ENCODE data around the gene RAMACL.
"Not testable (repeated sequence)": the region's sequence is repeated elsewhere in the genome, so short reads cannot be mapped to it uniquely, and the experiment has no call there.

RAMACL gene

DNA sequence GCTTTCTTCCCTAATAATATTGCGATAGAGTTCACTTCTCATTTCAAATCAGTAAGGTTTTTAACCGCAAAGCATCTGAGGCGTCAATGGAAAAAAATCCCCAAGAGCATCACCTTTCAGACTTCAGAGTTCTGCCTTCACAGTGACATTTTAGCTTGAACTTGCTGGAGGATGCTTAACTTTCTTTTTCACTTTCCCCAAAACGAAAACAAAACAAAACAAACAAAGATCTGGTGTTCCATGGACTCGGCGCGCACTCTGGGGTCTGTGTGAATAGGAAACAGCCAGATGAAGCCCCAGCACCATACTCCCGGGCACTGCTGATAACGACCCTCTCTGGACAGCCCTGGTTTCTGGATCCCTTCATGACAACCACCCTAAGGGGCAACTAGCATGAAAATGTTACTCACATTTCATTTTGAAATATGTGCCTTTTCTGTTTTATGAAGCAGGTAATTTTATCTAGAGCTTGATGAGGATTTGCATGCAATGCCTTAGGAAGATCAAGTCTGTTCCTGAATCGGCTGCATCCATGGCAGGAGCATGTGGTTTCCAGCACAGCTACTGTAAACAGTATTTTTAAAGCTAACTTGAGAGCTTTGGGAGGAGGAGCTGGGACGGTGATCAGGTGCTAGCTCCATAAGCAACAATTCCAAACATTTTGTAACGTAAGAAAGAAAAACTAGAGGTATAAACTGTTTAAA, 44.5 kb downstream of the RAMACL start:
- TF ChIP-seq YY1 (IDR thresholded peaks at IDR 0.05; ENCODE audit: insufficient read depth, insufficient read length), result no peak
- TF ChIP-seq ZNF274 (IDR thresholded peaks at IDR 0.05; ENCODE audit: low read depth, low read length), result no peak
- no peak for TF ChIP-seq SUZ12 (IDR thresholded peaks at IDR 0.05; ENCODE audit: extremely low read depth, insufficient read depth, insufficient read length)
- Histone ChIP-seq H3K36me3 (ENCODE audit: insufficient read depth, insufficient read length, low read length) (no peaks in the 10 kb centered on the region), H3K4me3 (ENCODE audit: insufficient read length, low read depth) (no peak overlapping the region), H3K9me3 (ENCODE audit: insufficient read depth, low read length) (no peaks in the 10 kb centered on the region), H3K9ac (ENCODE audit: insufficient read length, low read depth) (no peak overlapping the region), H3K27me3 (ENCODE audit: insufficient read depth, insufficient read length) (no peaks in the 10 kb centered on the region), H3K4me1 (ENCODE audit: insufficient read depth, insufficient read length) (peaks cover 3% of the 10 kb centered on the region)
- no peak for DNase-seq (ENCODE audit: low read depth, low spot score)

DNA sequence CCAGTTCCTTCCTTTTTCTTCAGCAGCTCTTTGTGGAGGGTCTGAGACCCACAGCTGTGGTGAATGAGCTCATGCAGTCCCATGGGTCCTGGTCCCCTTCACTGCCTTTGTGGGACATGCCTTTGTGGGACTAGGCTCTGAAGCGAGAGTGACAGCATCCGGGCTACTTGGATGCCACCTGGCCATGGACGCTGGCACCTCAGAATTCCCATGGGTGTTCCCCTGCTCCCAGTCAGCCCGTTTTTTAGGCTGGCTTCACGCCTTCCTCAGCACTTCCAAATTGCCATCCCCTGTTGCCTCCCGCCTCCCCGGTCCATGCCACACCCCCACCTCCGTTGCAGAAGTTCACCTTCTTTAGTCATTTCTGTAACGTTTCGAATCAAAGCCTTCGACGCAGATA, 45.1 kb downstream of the RAMACL start:
- peaks cover 3% of the 10 kb centered on the region for H3K4me1 ChIP-seq (ENCODE audit: insufficient read depth, insufficient read length)
- H3K4me3 ChIP-seq (ENCODE audit: insufficient read length, low read depth), result no peak overlapping the region
- DNase-seq (ENCODE audit: low read depth, low spot score), result no peak
- H3K36me3 ChIP-seq (ENCODE audit: insufficient read depth, insufficient read length, low read length), result no peaks in the 10 kb centered on the region
- TF ChIP-seq YY1 (IDR thresholded peaks at IDR 0.05; ENCODE audit: insufficient read depth, insufficient read length) (no peak), SUZ12 (IDR thresholded peaks at IDR 0.05; ENCODE audit: extremely low read depth, insufficient read depth, insufficient read length) (no peak), ZNF274 (IDR thresholded peaks at IDR 0.05; ENCODE audit: low read depth, low read length) (no peak)
- no peak overlapping the region for H3K9ac ChIP-seq (ENCODE audit: insufficient read length, low read depth)
- no peaks in the 10 kb centered on the region for H3K27me3 ChIP-seq (ENCODE audit: insufficient read depth, insufficient read length)
- H3K9me3 ChIP-seq (ENCODE audit: insufficient read depth, low read length), result no peaks in the 10 kb centered on the region

DNA sequence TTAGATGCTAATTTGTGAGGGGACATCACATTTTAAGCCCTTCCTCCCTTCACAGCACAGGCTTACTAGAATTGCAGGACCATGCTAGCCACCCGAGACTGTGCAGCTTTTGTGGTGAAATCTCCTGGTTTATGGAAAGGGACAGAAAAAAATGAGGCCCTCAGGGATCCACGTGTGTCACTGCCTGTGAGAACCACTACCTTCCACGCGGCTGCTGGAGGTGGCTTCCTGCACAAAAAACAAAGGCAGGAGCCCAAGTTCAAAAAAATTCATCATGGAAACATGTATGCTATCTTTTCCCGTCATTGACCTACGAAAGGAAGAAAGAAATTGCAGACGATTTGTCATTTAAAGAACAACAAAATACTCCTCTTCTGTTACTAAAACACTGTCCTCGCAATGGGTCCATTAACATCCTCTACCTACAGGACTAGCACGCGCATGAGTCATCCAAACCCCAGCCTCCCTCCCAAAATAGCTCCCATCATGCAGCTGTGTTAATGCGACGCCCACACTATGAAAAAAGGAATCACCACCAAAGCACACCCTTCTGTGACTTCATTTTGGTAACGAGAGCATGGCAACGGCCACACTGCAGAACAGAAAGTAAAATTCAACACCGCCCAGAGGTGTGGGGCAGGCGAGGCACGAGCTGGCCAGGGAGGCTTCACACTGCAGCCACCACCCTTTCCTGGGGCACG, 45.7 kb downstream of the RAMACL start:
- H3K4me3 ChIP-seq (ENCODE audit: insufficient read length, low read depth), result no peak overlapping the region
- no peaks in the 10 kb centered on the region for H3K27me3 ChIP-seq (ENCODE audit: insufficient read depth, insufficient read length)
- no peak overlapping the region for H3K9ac ChIP-seq (ENCODE audit: insufficient read length, low read depth)
- TF ChIP-seq ZNF274 (IDR thresholded peaks at IDR 0.05; ENCODE audit: low read depth, low read length), result no peak
- no peak for TF ChIP-seq YY1 (IDR thresholded peaks at IDR 0.05; ENCODE audit: insufficient read depth, insufficient read length)
- no peak for TF ChIP-seq SUZ12 (IDR thresholded peaks at IDR 0.05; ENCODE audit: extremely low read depth, insufficient read depth, insufficient read length)
- no peak for DNase-seq (ENCODE audit: low read depth, low spot score)
- no peaks in the 10 kb centered on the region for H3K36me3 ChIP-seq (ENCODE audit: insufficient read depth, insufficient read length, low read length)
- peaks cover 3% of the 10 kb centered on the region for H3K4me1 ChIP-seq (ENCODE audit: insufficient read depth, insufficient read length)
- no peaks in the 10 kb centered on the region for H3K9me3 ChIP-seq (ENCODE audit: insufficient read depth, low read length)

DNA sequence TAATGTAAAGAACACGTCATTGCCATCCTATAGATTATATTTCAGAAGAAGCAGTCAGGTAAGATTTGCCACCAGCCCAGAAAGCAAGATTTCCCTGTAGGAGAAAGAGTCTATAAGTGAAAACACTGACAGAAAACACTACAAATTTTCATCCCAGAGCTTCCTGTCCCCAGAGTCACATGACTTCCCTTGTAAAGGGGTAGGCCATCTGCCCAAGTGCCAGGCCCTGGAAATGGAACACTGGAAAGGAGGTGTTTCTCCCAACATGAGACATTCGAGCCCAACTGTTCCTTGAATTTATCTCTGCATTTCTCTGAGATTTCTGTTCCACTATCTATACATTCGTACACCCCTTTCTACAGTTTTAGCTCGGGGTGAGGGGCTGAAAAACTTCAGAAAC, 46.9 kb downstream of the RAMACL start:
- Histone ChIP-seq H3K9ac (ENCODE audit: insufficient read length, low read depth) (no peak overlapping the region), H3K9me3 (ENCODE audit: insufficient read depth, low read length) (no peaks in the 10 kb centered on the region), H3K4me1 (ENCODE audit: insufficient read depth, insufficient read length) (peaks cover 3% of the 10 kb centered on the region), H3K4me3 (ENCODE audit: insufficient read length, low read depth) (no peak overlapping the region), H3K27me3 (ENCODE audit: insufficient read depth, insufficient read length) (no peaks in the 10 kb centered on the region), H3K36me3 (ENCODE audit: insufficient read depth, insufficient read length, low read length) (no peaks in the 10 kb centered on the region)
- no peak for TF ChIP-seq ZNF274 (IDR thresholded peaks at IDR 0.05; ENCODE audit: low read depth, low read length)
- TF ChIP-seq SUZ12 (IDR thresholded peaks at IDR 0.05; ENCODE audit: extremely low read depth, insufficient read depth, insufficient read length), result no peak
- no peak for TF ChIP-seq YY1 (IDR thresholded peaks at IDR 0.05; ENCODE audit: insufficient read depth, insufficient read length)
- DNase-seq (ENCODE audit: low read depth, low spot score), result no peak

DNA sequence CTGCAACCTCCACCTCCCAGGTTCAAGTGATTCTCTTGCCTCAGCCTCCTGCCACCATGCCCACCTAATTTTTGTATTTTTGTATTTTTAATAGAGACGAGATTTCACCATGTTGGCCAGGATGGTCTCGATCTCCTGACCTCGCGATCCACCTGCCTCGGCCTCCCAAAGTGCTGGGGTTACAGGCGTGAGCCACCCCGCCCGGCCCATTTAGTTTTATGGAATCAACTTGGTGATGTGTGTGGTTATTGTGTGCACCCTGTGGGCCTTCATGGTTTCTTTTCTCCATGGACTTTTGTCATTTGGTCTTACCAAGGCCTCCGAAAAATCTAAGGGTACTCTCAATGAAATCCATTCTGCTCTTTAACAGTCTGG, 47.5 kb downstream of the RAMACL start:
- H3K4me1 ChIP-seq (ENCODE audit: insufficient read depth, insufficient read length); H3K9me3 ChIP-seq (ENCODE audit: insufficient read depth, low read length); H3K4me3 ChIP-seq (ENCODE audit: insufficient read length, low read depth); H3K9ac ChIP-seq (ENCODE audit: insufficient read length, low read depth); DNase-seq (ENCODE audit: low read depth, low spot score); H3K36me3 ChIP-seq (ENCODE audit: insufficient read depth, insufficient read length, low read length); H3K27me3 ChIP-seq (ENCODE audit: insufficient read depth, insufficient read length): not testable (repeated sequence)

DNA sequence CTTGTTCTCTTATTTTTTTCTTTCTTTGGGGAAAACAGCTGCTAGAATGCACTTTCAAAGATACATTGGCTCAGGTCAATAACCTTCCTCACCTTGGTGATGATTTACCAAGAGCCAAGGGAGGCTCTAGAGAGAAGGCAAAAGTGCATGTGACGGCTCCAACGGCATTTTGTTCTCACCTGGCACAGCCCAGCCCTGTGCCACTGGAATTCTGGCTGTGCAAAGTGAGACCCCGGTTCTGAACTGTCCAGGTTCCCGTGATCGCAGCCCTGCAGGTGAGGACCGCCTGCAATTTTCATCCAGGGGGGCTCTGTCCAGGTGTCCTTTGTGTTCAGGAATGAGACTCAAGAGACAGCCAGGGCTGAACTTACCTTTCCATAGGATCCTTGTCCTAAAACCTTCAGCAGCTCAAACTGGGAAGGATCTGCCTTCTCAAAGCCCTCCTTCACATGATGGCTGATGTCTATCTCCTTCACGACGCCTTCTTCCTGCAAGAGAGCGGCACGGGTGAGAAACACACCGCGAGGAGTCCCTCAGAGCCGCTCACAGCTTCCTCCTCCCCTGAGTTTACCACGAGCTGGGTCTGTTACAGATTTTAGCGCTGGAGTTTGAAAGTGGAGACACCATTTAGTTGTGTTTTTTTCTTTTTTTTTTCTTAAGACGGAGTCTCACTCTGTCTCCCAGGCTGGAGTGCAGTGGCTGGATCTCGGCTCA, 48.0 kb downstream of the RAMACL start:
- H3K9me3 ChIP-seq (ENCODE audit: insufficient read depth, low read length), result no peaks in the 10 kb centered on the region
- no peaks in the 10 kb centered on the region for H3K27me3 ChIP-seq (ENCODE audit: insufficient read depth, insufficient read length)
- H3K4me3 ChIP-seq (ENCODE audit: insufficient read length, low read depth), result no peak overlapping the region
- no peak for DNase-seq (ENCODE audit: low read depth, low spot score)
- TF ChIP-seq ZNF274 (IDR thresholded peaks at IDR 0.05; ENCODE audit: low read depth, low read length) (no peak), SUZ12 (IDR thresholded peaks at IDR 0.05; ENCODE audit: extremely low read depth, insufficient read depth, insufficient read length) (no peak), YY1 (IDR thresholded peaks at IDR 0.05; ENCODE audit: insufficient read depth, insufficient read length) (no peak)
- H3K9ac ChIP-seq (ENCODE audit: insufficient read length, low read depth), result no peak overlapping the region
- no peaks in the 10 kb centered on the region for H3K36me3 ChIP-seq (ENCODE audit: insufficient read depth, insufficient read length, low read length)
- peaks cover 3% of the 10 kb centered on the region for H3K4me1 ChIP-seq (ENCODE audit: insufficient read depth, insufficient read length)

DNA sequence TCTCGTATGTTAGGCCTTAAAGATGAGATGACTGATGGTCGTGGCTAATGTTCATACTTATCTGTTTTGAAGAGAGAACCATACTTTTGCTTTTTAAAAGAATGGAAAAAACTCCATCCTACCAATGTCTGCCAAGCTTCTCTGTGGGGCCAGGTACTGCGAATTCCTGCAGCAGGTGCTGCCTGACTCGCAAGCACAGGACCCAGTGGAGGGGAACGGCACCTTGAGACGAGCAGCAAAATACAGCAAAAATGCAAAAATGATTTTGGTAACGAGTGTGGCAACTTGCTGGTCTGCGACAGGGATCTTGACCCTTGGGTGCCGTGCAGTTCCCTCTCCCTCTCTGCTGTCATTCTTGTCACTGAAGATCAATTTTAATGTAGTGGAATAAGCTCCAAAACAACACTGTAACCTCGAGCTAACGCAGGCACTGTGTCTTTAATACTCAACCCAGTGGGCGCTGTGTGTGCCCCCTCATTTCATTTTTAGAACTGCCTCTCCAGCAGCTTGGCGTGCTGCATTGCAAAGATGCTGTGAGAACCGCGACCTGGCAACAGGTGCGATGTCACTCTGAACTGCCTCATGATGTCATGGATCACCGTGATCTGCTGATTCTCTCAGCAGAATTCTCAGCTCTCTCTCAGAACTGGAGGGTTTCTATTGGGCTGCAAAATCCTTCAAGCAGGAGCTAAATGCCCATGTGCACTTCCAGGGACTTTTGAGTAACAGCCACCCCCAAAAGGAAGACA, 51.6 kb downstream of the RAMACL start:
- no peaks in the 10 kb centered on the region for H3K27me3 ChIP-seq (ENCODE audit: insufficient read depth, insufficient read length)
- no peaks in the 10 kb centered on the region for H3K36me3 ChIP-seq (ENCODE audit: insufficient read depth, insufficient read length, low read length)
- no peak overlapping the region for H3K4me3 ChIP-seq (ENCODE audit: insufficient read length, low read depth)
- TF ChIP-seq ZNF274 (IDR thresholded peaks at IDR 0.05; ENCODE audit: low read depth, low read length), result no peak
- TF ChIP-seq YY1 (IDR thresholded peaks at IDR 0.05; ENCODE audit: insufficient read depth, insufficient read length), result no peak
- TF ChIP-seq SUZ12 (IDR thresholded peaks at IDR 0.05; ENCODE audit: extremely low read depth, insufficient read depth, insufficient read length), result no peak
- DNase-seq (ENCODE audit: low read depth, low spot score), result no peak
- no peak overlapping the region for H3K9ac ChIP-seq (ENCODE audit: insufficient read length, low read depth)
- H3K4me1 ChIP-seq (ENCODE audit: insufficient read depth, insufficient read length), result peaks cover under 1% of the 10 kb centered on the region
- H3K9me3 ChIP-seq (ENCODE audit: insufficient read depth, low read length), result no peaks in the 10 kb centered on the region

Measured in NT2/D1 (cell line).